GM21529 (cell line): ENCODE data around the gene GBP7.

ENCODE experiments used
- ATAC-seq: cut with Tn5 transposase; IDR thresholded peaks from one replicate; pipeline ENCODE4 v1.9.1; 2021; ENCODE audit not compliant: unreplicated experiment

Gene GBP7

DNA sequence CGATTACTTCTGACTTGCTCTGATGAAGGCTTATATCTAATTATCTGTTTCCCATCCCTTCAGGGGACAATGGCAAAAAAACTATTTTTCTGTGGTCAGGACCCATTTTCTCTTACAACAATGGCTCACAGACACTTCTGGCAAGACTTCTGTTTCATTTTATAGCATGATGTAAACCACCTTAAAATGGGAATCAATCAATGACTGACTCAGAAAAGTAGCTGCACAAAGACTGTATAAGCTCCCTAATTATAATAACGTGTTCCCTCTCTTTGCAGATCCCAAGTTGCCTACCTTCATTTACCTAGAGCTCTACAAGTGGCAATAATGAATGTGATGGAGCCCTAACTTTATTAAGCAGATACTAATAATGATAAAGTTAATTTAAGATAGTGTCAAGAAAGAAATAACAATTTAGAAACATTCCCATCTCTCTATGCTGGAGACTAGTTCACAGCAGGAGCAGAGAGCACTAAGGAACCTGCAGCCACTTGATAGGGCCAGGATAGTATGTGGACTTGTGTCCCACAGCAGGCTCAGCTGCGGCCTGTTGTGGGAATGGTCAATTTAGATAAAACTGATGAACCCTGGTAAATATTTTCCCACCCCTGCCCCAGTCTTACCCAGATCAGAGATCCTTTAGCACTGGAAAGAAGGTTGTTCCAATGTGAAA, 50.4 kb downstream of the GBP7 start:
- ATAC-seq: peak; percentile 28

DNA sequence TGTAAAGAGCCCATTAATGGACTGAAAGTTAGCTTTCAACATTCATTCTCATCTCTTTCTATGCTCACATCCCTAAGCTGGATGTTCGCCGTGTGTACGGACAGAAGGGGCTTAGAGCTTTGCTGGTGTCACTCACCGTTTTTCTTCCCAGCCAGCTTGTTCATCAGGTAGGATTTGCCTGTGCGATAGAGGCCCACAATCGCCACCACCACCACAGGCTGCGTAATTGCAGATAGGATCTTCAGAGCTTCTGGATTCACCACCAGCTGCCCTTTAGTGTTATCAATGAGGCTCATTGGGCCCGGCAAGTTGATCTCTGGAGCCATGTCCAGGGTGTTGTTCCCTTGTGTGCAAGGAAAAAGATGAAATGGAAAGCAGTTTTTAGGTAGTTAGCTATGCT, 54.2 kb downstream of the GBP7 start:
- no peak for ATAC-seq

DNA sequence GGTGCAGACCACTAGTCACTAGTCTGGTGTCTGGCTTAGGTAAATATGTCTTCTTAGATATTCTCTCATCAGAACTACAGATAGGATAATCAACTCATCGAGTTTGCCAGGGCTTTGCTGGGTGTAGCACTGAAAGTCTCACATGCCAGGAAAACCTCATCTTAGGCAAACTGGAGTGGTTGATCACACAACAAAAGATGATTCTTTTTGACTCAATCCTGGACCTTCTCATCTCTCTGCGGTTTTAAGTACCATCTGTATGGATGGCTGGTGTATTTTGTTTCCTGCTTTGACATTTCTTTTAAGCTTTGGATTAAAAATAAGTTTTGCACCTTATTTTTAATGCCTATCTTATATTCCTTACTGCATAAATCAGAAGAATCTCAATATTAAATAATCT, 61.1 kb downstream of the GBP7 start:
- no peak for ATAC-seq

DNA sequence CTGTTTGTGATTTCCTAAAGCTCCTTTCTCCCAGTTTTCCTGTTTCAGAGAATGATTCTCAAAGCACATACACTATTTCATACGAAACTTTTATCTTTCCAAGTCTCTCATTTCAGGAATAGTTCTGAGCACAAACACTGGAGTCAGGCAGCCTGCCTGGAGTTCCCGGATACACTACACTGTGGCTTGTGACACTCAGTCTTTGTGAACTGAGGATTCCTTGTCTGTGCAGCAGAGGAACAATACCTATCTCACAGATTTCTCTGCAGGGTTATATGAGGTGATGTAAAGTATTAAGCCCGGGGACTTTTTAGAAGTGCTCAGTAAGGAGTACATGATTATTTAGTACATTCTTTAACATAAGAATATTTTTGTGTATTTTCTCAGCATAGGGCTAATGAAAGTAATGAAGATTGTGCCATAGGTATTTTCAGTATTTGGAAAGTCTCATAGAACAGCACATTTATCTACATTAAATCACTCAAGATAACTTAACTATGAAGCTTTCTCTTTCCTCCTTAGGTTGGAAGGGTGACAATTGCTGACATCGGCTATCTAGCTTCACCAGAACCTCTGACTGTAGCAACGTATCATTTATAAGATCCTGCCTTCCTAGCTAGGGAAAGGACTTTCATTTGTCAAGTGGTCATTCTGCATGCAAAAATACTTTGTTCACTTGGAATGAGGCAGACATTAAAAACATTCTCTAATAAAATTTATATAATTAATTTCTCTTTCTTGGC, 62.8 kb downstream of the GBP7 start:
- no peak for ATAC-seq

DNA sequence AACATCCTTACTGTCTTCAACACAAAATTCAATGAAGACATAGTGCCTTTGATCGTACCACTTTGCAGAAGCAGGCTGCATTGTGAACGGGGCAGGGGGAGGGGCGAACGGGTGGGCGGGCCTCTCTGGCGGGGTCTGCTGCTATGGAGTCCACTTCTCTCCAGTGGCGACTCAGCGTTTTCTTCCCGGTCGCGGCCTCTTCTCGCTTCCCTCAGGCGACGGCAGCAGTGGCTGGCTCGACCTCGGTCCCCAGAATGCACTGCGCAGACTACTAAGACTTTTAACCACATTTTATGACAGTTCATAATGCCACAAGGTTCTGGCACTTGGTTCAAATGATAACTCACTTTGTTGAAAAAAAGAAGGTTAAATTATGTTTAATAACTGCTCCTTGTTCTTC, 71.1 kb downstream of the GBP7 start:
- ATAC-seq: no peak

DNA sequence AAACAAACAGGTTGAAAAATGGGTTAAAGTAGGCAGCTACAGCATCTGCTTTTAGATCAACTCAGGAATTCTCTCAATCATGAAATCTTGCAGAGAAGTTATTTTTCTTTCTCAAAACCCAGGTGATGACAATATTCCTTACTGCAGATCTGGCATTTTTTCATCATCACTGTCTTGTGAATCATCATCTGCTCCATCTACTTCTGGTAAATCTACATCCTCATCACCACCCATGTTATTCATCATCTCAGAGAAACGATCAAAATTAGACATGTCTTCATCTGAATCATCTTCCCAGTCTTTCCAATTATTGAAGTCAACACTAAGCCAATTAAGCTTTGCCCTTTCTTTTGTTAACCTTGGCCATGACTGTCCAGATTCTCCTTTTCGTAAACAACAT, 71.7 kb downstream of the GBP7 start:
- no peak for ATAC-seq

DNA sequence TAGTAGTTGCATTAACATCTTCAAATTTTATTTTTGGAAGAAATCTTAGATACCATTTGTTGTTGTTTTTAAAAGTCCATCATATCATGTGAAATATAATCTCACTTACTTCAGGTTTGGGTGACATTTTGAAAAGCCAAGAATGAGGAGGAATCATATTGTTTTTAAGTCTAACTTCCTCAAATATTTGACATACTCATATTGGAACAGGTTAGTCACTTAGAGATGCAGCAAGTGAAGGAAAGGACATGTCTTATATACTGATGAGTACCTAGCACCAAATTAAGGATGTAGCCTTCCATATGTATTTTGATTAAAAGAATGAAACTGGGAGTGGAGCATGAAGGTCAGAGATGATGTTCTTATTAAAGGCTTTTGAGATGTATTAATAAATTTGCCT, 73.8 kb downstream of the GBP7 start:
- no peak for ATAC-seq

DNA sequence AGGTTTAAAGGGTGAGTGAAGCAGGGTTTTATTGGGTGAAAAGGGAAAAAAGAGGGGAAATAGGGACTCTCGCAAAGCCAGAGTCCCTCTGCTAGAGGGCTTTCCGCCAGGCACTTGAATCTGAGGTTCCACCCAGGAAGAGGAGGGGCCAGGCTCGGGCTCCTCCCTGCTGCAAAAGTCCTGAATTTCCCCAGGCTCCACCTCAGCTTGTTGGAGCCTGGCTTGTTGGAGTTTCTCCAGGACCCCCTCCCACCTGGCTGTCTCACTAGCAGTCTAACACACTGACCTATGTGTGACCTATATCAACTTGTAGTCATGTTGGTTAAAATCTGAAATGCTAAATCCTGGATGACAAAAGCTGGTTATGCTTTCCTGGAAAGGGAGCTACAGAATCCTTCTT, 75.4 kb downstream of the GBP7 start:
- ATAC-seq: no peak

DNA sequence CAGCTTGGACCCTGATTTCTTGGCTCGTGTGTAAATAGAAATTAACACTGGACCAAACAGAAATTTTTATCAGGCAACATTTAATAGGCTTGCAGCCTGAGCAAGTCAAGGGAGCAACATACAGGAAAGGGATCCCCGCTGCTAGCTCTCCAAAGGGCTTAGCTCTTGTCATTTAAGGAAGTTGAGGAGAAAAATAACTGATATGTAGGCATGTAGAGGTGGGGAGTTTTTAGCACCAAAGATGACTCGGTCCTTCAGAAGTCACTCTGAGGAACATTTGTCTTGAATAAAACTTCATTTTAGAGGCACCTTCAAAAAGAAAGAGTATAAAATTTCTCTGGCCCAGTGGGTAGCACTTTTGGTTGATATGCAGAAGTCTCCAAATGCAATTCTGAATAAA, 76.9 kb downstream of the GBP7 start:
- ATAC-seq: no peak

DNA sequence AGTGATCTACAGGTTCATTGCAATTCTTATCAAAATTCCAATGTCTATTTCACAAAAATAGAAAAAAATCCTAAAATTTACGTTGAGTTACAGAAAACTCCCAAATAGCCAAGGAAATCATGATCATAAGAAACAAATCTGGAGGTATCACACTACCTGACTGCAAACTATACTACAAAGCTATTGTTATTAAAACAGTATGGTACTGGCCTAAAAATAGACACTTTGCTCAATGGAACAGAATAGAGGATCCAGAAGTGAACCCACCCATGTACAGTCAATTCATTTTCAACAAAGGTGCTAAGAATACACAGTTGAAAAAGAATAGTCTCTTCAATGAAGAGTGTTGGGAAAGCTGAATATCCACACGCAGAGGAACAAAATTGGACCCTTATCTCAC, 80.1 kb downstream of the GBP7 start:
- no peak for ATAC-seq

DNA sequence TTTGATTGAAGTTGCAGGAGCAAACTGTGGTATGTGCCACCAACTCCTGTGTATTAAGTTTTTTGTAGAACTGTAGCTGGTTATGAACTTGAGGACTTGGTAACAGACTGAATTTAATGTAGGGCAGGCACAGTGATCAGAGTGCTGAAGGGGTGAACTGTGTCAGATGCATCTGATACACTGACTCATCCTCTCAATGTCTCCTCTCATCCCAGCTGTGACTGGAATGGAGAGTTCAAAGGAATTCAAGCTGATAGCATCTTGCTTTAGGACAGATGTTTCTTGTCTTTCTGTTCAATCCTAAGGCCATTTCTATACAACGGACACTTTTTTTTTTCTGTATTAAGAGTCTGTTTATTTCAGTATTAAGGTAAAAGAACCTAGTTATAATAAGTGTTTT, 85.8 kb downstream of the GBP7 start:
- no peak for ATAC-seq

DNA sequence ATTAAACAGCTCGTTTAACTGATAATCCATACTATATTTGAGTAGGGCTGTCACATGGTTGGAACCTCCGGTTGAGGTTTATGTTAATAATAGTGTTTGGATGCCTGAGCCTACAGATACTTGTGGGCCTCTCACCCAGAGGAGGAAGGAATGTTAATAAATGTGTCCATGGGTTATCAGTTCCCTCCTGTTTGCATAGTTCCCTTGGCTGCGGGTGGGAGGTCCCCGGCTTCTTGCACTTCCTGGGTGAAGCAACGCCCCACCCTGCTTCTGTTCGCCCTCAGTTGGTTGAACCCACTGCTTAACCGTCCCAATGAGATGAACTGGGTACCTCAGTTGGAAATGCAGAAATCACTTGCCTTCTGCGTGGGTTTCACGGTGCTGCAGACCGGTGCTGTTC, 87.2 kb downstream of the GBP7 start:
- ATAC-seq: no peak

DNA sequence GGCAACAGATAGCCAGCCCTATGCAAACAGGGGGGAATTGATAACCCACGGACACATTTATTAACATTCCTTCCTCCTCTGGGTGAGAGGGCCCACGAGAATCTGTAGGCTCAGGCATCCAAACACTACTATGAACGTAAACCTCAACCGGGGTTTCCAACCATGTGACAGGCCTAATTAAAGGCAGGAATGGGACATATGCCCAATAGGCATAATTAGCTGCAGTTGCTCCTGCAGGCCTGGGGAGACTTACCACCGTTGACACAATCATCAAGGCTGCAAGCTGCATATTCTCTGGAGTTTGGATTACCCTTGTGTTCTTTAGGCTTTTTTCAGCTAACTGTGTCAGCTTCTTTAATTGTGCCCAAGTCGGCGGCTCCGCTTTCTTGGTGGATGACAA, 88.6 kb downstream of the GBP7 start:
- ATAC-seq: no peak

DNA sequence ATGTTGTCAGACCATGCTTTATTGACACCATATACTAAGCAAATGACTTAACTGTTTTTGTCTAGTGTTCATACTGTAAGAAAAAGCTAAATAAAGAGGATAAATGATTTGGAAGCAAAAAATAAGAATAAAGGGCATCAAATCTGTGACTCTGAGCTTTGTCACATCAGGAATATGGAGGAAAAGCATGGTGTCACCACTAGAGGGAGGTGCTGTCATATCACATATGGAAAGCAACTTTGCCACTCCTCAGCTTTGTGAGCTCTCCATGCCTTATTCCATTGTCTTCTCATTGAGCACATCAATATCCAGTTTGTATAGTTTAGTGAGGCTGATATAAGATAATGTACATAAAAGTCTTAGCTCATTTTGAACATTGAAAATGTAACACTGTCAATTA, 90.0 kb downstream of the GBP7 start:
- peak; percentile 65 for ATAC-seq
